Omental fat pad (tissue), 4 donors: ENCODE results near the gene ZSCAN10. TPM values are rescaled to one million over a fixed set of nuclear protein-coding genes. Genes with fewer than 3 reads are reported as not detected.

ENCODE experiments used
- ATAC-seq: fragments of 150-250 bp; one replicate; pipeline ENCODE4 v1.9.1; 2016; ENCODE audit warnings: mild to moderate bottlenecking, moderate library complexity; ENCODE audit not compliant: low FRiP score
- DNase-seq: peaks from one replicate; pipeline ENCODE4 v3.0.0-alpha.2; 2019; ENCODE audit warnings: low spot score
- total RNA-seq, 4 donors: library from RNA; depleted of rRNA; stranded (reverse); fragments of >200 nt; gene quantifications; one replicate each; pipeline ENCODE4 v1.1.0, GENCODE V29; 2016
- TF ChIP-seq, protein P1 (sequence below), 3 donors: fragments of 450-650 bp; IDR thresholded peaks; one replicate each; pipeline ENCODE4 v1.5.1; 2016 to 2017; ENCODE audit warnings: antibody characterized with exemption in 3 of 3, mild to moderate bottlenecking in 3 of 3, moderate library complexity in 2 of 3

The ZSCAN10 gene
- total RNA-seq, 4 donors from 2014 or later: 0.28 TPM; not detected in 3

DNA sequence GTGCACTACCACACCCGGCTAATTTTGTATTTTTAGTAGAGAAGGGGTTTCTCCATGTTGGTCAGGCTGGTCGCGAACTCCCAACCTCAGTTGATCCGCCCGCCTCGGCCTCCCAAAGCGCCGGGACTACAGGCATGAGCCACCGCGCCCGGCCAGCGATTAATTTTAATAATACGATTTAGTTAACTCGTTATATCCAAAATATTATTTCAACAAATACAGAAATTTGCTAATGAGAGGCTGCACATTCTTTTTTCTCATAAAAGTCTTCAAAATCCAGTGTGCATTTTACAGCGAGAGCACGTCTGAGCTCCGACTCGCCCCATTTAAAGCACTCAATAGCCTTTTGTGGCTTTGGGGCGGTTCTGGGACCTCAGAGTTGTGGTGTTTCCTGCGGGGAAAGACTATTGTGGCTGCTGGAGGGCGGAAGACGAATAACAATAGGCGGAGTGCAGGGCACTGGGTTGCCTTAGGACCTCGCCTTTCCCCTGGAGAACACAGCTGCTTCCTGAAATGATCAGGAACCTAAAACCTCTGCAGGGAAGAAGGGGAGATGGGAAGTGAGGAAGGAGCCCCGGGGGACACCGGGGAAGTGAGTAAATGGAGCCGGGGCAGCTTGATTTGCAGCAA lies 2.9 kb upstream of the ZSCAN10 start:
- TF ChIP-seq, protein P1, sequence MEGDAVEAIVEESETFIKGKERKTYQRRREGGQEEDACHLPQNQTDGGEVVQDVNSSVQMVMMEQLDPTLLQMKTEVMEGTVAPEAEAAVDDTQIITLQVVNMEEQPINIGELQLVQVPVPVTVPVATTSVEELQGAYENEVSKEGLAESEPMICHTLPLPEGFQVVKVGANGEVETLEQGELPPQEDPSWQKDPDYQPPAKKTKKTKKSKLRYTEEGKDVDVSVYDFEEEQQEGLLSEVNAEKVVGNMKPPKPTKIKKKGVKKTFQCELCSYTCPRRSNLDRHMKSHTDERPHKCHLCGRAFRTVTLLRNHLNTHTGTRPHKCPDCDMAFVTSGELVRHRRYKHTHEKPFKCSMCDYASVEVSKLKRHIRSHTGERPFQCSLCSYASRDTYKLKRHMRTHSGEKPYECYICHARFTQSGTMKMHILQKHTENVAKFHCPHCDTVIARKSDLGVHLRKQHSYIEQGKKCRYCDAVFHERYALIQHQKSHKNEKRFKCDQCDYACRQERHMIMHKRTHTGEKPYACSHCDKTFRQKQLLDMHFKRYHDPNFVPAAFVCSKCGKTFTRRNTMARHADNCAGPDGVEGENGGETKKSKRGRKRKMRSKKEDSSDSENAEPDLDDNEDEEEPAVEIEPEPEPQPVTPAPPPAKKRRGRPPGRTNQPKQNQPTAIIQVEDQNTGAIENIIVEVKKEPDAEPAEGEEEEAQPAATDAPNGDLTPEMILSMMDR (IDR thresholded peaks at IDR 0.05): no peak
- DNase-seq (no peak), ATAC-seq (no peak)

GRCh38 chr16:3101018-3101840 lies 2.1 kb upstream of the ZSCAN10 start:
- TF ChIP-seq, protein P1 (IDR thresholded peaks at IDR 0.05): no peak
- no peak for ATAC-seq
- DNase-seq: no peak

DNA sequence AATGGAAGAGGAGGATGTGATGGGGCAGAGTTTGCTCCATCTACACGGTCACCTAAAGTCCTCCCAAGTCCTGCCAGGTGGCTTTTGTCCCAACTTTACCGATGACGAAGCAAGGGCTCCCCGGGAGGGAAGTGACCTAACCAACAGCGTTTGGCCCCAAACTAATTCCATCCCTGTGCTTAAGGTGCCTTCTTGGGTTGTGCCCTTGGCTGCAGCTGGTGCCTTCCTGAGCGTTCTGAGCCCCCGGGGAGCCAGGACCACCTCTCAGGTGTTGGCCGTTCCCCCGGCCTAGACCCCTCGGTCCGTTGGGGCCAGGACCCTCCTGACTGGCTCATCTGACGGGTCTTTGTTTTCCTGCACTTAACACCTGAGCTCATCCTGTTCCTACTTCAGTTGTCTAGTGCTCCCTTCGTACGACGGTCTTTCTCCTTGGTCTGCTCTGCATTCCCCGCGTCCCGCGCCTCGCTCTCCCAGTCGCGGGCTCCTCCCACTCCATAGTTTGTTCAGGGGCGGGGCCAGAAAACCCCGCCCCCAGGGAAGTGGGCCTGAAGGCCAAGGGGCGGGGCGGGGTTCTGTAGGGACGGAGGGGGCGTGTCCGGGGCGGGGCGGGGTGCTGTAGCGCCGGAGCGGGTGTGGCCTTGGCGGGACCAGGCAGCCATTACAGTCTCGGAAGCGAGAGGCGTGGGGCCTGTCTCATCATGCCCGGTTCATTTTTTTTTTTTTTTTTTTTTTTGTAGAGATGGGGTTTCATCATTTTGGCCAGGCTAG lies 822 bp upstream of the ZSCAN10 start:
- TF ChIP-seq, protein P1 (IDR thresholded peaks at IDR 0.05): no peak
- DNase-seq (peak; percentile 93), ATAC-seq (peak; percentile 95)

- ATAC-seq: no peak
- TF ChIP-seq, protein P1 (IDR thresholded peaks at IDR 0.05): no peak
These were observed 269 bp upstream of the ZSCAN10 start for GRCh38 chr16:3099395-3099731.

DNA sequence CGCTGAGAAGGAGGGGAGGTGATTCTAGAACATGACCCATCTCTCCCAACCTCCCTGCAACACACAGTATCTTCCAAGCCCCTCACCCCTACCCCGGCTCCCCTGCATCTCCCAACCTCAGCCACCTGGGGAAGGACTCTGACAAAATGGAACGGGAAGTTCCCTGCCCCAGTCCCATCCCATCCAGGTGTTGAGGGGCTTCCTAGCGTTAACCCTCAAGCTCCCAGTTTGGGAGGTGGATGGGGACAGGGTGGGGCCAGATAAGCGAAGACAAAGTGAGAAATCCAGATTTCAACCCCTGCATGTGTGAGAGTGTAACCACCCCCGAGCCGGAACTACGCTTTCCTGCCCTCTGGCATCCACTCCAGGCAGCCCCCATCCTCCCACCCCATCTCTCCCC lies 1.8 kb downstream of the ZSCAN10 start:
- DNase-seq (no peak), ATAC-seq (no peak)
- TF ChIP-seq, protein P1 (IDR thresholded peaks at IDR 0.05): no peak

More at GRCh38 chr16:3099395-3099731, 269 bp upstream of the ZSCAN10 start:
- no peak for DNase-seq

DNA sequence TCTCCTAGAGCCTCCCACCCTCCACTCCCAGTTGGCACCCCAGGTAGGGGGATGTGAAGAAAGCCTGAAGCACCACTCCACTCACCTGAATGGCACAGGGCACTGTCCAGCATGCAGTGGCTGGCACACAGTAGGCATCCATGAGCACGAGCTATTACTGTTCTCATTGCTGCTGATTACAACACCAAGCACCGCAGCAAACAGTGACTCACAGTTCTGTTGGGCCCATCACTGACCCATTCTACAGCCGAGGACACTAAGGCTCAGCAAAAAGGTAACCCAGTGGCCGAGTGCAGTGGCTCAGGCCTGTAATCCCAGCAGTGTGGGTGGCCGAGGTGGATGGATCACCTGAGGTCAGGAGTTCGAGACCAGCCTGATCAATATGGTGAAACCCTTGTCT lies 2.7 kb downstream of the ZSCAN10 start:
- no peak for ATAC-seq
- TF ChIP-seq, protein P1 (IDR thresholded peaks at IDR 0.05): no peak
- DNase-seq: no peak
